GM23338 (cell line): Measurements from ENCODE around the gene ZNF333. TPM values are rescaled to one million over a fixed set of nuclear protein-coding genes. Genes with fewer than 3 reads are reported as not detected.

Source experiments
- ATAC-seq: fragments of 200-7000 bp; cut with Tn5 transposase; 3 replicates; pipeline ENCODE4 v1.9.1; 2020
- DNase-seq: peaks from one replicate; pipeline ENCODE4 v3.0.0-alpha.2; 2015; ENCODE audit warnings: low spot score
- H2AFZ ChIP-seq: fragments of 200-600 bp; sonication (generic); 2 replicates; pipeline ENCODE4 v1.8.0; 2016; ENCODE audit warnings: antibody characterized with exemption, mild to moderate bottlenecking, moderate library complexity
- H3F3A ChIP-seq: fragments of 200-600 bp; sonication (generic); replicated peaks from 2 replicates; pipeline ENCODE4 v1.8.0; 2017; ENCODE audit warnings: antibody characterized with exemption, mixed run types, low read depth
- H3K27ac ChIP-seq: fragments of 200-600 bp; sonication (generic); 2 replicates; pipeline ENCODE4 v1.6.1; 2016; ENCODE audit warnings: low read depth
- H3K27me3 ChIP-seq: fragments of 200-600 bp; sonication (generic); 2 replicates; pipeline ENCODE4 v1.8.0; 2016; ENCODE audit warnings: mild to moderate bottlenecking, mixed run types, moderate library complexity; ENCODE audit not compliant: insufficient read depth
- H3K36me3 ChIP-seq: fragments of 200-600 bp; sonication (generic); 2 replicates; pipeline ENCODE4 v1.8.0; 2016; ENCODE audit warnings: mild to moderate bottlenecking; ENCODE audit not compliant: insufficient read depth
- H3K4me1 ChIP-seq: fragments of 200-600 bp; sonication (generic); 2 replicates; pipeline ENCODE4 v1.8.0; 2016; ENCODE audit warnings: mild to moderate bottlenecking, moderate library complexity; ENCODE audit not compliant: insufficient read depth
- H3K4me2 ChIP-seq: fragments of 200-600 bp; sonication (generic); 2 replicates; pipeline ENCODE4 v1.7.1; 2017; ENCODE audit warnings: mixed run types
- H3K4me3 ChIP-seq: fragments of 200-600 bp; sonication (generic); 2 replicates; pipeline ENCODE4 v1.6.1; 2016; ENCODE audit warnings: mixed run types
- H3K79me2 ChIP-seq: fragments of 200-600 bp; sonication (generic); replicated peaks from 2 replicates; pipeline ENCODE4 v1.8.0; 2017; ENCODE audit warnings: mild to moderate bottlenecking; ENCODE audit not compliant: insufficient read depth
- H3K9me2 ChIP-seq: fragments of 200-600 bp; sonication (generic); 2 replicates; pipeline ENCODE4 v1.8.0; 2017; ENCODE audit not compliant: insufficient read depth
- H4K20me1 ChIP-seq: fragments of 200-600 bp; sonication (generic); replicated peaks from 2 replicates; pipeline ENCODE4 v1.8.0; 2017; ENCODE audit warnings: mild to moderate bottlenecking; ENCODE audit not compliant: insufficient read depth
- H3K27ac Mint-ChIP-seq: 2 replicates; pipeline ENCODE4 v1.8.0; 2020; ENCODE audit warnings: inconsistent platforms, mild to moderate bottlenecking, moderate library complexity, mixed read lengths
- H3K27me3 Mint-ChIP-seq: 3 replicates; pipeline ENCODE4 v1.8.0; 2022; ENCODE audit warnings: low read depth, mild to moderate bottlenecking, moderate library complexity, mixed read lengths, inconsistent platforms; ENCODE audit not compliant: insufficient read depth, poor library complexity
- H3K36me3 Mint-ChIP-seq: 3 replicates; pipeline ENCODE4 v1.8.0; 2021; ENCODE audit warnings: low read depth, mild to moderate bottlenecking, inconsistent platforms, moderate library complexity, mixed read lengths
- H3K4me1 Mint-ChIP-seq: 3 replicates; pipeline ENCODE4 v1.8.0; 2020; ENCODE audit warnings: mild to moderate bottlenecking, inconsistent platforms, mixed read lengths
- H3K4me3 Mint-ChIP-seq: 3 replicates; pipeline ENCODE4 v1.8.0; 2021; ENCODE audit warnings: moderate library complexity, mild to moderate bottlenecking, inconsistent platforms, mixed read lengths
- H3K9me3 Mint-ChIP-seq: 3 replicates; pipeline ENCODE4 v1.8.0; 2020; ENCODE audit warnings: moderate library complexity, mild to moderate bottlenecking, inconsistent platforms, mixed read lengths
- CREB1 ChIP-seq: fragments of 250-450 bp; sonication (Bioruptor Pico); IDR thresholded peaks from 2 replicates; pipeline ENCODE4 v1.5.0; 2020; ENCODE audit warnings: low read depth, mild to moderate bottlenecking, moderate library complexity
- EZH2 ChIP-seq: fragments of 200-600 bp; sonication (generic); IDR thresholded peaks from one replicate; pipeline ENCODE4 v1.8.0; 2017; ENCODE audit warnings: antibody characterized with exemption, mild to moderate bottlenecking, low read depth; ENCODE audit not compliant: unreplicated experiment
- EZH2phosphoT487 ChIP-seq: fragments of 200-600 bp; sonication (generic); IDR thresholded peaks from one replicate; pipeline ENCODE4 v1.8.1; 2018; ENCODE audit warnings: antibody characterized with exemption; ENCODE audit not compliant: unreplicated experiment
- JUNB ChIP-seq: IDR thresholded peaks from one replicate; pipeline ENCODE4 v1.6.1; 2016; ENCODE audit warnings: antibody characterized with exemption; ENCODE audit not compliant: unreplicated experiment
- NANOG ChIP-seq: IDR thresholded peaks from 2 replicates; pipeline ENCODE4 v1.6.1; 2016; ENCODE audit warnings: antibody characterized with exemption, borderline replicate concordance
- POLR2AphosphoS5 ChIP-seq: IDR thresholded peaks from 2 replicates; pipeline ENCODE4 v1.6.1; 2016; ENCODE audit warnings: antibody characterized with exemption, low read depth
- STAT1 ChIP-seq: IDR thresholded peaks from one replicate; pipeline ENCODE4 v1.6.1; 2016; ENCODE audit warnings: antibody characterized with exemption; ENCODE audit not compliant: unreplicated experiment
- ZNF114 ChIP-seq: fragments of 250-450 bp; sonication (Bioruptor Pico); IDR thresholded peaks from 2 replicates; pipeline ENCODE4 v1.5.0; 2020; ENCODE audit warnings: mild to moderate bottlenecking, moderate library complexity
- ZNF331 ChIP-seq: fragments of 250-450 bp; sonication (Bioruptor Pico); IDR thresholded peaks from 2 replicates; pipeline ENCODE4 v1.5.0; 2020; ENCODE audit warnings: low read depth, mild to moderate bottlenecking, moderate library complexity
- polyA plus RNA-seq: library from polyadenylated mRNA; unstranded; fragments of >200 nt; fragmentation: Nextera tagmentation; extraction: Ambion mirVana; gene quantifications from 2 replicates; pipeline ENCODE4 v1.2.1, GENCODE V29; 2016
- total RNA-seq: library from RNA; depleted of rRNA; stranded (reverse); fragments of >200 nt; shearing (Covaris generic); gene quantifications from 2 replicates; pipeline ENCODE4 v1.2.3, GENCODE V29; 2014
- TF ChIP-seq, protein P1 (sequence below): fragments of 250-450 bp; sonication (Bioruptor Pico); IDR thresholded peaks from 2 replicates; pipeline ENCODE4 v1.5.0; 2020; ENCODE audit warnings: mild to moderate bottlenecking, moderate library complexity
- TF ChIP-seq, protein P2 (sequence below): IDR thresholded peaks from 2 replicates; pipeline ENCODE4 v1.6.1; 2016; ENCODE audit warnings: antibody characterized with exemption
- TF ChIP-seq, protein P3 (sequence below), 2 experiments: fragments of 200-600 bp in 1 of 2; sonication (generic) in 1 of 2; conservative IDR thresholded peaks; 2 replicates each; pipeline versions ENCODE4 v1.5.1 to v1.6.1; 2016 to 2017; ENCODE audit warnings: antibody characterized with exemption in 2 of 2, low read depth in 2 of 2, mild to moderate bottlenecking in 2 of 2, moderate library complexity in 1 of 2
- TF ChIP-seq, protein P4 (sequence below): IDR thresholded peaks from one replicate; pipeline ENCODE4 v1.6.1; 2018; ENCODE audit warnings: antibody characterized with exemption; ENCODE audit not compliant: unreplicated experiment

Gene ZNF333
- total and polyA plus RNA-seq, 2 experiments from 2014 or later, result 7.2 to 21.6 TPM

DNA sequence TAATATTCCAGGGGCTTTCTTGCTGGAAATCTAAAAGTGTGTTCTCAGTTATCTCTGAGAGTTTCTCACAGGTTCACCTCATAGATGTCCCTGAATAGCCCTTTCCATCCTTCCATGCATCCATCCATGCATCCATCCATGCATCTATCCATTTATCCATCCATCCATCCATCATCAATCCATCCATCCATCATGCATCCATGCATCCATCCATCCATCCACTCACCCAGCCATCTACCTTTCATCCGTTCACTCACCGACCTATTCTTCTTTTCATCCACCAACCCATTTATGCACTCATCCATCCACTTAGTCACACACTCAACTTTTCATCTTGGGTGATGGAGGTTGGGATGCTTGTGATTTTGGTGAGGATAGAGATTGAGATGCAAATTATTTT lies 7.8 kb upstream of the ZNF333 start:
- Mint-ChIP-seq H3K9me3 (peaks cover 17% of the 10 kb centered on the region), H3K4me3 (no peak overlapping the region), H3K27ac (no peak overlapping the region), H3K4me1 (no peaks in the 10 kb centered on the region), H3K36me3 (no peaks in the 10 kb centered on the region), H3K27me3 (peaks cover 4% of the 10 kb centered on the region)
- Histone ChIP-seq H3K36me3 (no peaks in the 10 kb centered on the region), H3K27me3 (no peaks in the 10 kb centered on the region), H3K9me2 (peaks cover 6% of the 10 kb centered on the region), H3F3A (no peaks in the 10 kb centered on the region), H3K27ac (no peak overlapping the region), H3K4me2 (no peak overlapping the region), H3K4me1 (no peaks in the 10 kb centered on the region), H4K20me1 (no peaks in the 10 kb centered on the region), H2AFZ (no peak overlapping the region), H3K79me2 (no peaks in the 10 kb centered on the region), H3K4me3 (no peak overlapping the region)
- no peak for DNase-seq
- no peak for ATAC-seq
- TF ChIP-seq NANOG, result no peak
- TF ChIP-seq, protein P1, sequence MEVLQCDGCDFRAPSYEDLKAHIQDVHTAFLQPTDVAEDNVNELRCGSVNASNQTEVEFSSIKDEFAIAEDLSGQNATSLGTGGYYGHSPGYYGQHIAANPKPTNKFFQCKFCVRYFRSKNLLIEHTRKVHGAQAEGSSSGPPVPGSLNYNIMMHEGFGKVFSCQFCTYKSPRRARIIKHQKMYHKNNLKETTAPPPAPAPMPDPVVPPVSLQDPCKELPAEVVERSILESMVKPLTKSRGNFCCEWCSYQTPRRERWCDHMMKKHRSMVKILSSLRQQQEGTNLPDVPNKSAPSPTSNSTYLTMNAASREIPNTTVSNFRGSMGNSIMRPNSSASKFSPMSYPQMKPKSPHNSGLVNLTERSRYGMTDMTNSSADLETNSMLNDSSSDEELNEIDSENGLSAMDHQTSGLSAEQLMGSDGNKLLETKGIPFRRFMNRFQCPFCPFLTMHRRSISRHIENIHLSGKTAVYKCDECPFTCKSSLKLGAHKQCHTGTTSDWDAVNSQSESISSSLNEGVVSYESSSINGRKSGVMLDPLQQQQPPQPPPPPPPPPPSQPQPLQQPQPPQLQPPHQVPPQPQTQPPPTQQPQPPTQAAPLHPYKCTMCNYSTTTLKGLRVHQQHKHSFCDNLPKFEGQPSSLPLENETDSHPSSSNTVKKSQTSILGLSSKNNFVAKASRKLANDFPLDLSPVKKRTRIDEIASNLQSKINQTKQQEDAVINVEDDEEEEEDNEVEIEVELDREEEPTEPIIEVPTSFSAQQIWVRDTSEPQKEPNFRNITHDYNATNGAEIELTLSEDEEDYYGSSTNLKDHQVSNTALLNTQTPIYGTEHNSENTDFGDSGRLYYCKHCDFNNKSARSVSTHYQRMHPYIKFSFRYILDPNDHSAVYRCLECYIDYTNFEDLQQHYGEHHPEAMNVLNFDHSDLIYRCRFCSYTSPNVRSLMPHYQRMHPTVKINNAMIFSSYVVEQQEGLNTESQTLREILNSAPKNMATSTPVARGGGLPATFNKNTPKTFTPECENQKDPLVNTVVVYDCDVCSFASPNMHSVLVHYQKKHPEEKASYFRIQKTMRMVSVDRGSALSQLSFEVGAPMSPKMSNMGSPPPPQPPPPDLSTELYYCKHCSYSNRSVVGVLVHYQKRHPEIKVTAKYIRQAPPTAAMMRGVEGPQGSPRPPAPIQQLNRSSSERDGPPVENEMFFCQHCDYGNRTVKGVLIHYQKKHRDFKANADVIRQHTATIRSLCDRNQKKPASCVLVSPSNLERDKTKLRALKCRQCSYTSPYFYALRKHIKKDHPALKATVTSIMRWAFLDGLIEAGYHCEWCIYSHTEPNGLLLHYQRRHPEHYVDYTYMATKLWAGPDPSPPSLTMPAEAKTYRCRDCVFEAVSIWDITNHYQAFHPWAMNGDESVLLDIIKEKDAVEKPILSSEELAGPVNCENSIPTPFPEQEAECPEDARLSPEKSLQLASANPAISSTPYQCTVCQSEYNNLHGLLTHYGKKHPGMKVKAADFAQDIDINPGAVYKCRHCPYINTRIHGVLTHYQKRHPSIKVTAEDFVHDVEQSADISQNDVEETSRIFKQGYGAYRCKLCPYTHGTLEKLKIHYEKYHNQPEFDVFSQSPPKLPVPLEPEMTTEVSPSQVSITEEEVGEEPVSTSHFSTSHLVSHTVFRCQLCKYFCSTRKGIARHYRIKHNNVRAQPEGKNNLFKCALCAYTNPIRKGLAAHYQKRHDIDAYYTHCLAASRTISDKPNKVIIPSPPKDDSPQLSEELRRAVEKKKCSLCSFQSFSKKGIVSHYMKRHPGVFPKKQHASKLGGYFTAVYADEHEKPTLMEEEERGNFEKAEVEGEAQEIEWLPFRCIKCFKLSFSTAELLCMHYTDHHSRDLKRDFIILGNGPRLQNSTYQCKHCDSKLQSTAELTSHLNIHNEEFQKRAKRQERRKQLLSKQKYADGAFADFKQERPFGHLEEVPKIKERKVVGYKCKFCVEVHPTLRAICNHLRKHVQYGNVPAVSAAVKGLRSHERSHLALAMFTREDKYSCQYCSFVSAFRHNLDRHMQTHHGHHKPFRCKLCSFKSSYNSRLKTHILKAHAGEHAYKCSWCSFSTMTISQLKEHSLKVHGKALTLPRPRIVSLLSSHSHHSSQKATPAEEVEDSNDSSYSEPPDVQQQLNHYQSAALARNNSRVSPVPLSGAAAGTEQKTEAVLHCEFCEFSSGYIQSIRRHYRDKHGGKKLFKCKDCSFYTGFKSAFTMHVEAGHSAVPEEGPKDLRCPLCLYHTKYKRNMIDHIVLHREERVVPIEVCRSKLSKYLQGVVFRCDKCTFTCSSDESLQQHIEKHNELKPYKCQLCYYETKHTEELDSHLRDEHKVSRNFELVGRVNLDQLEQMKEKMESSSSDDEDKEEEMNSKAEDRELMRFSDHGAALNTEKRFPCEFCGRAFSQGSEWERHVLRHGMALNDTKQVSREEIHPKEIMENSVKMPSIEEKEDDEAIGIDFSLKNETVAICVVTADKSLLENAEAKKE, result no peak
- no peak for TF ChIP-seq ZNF331 (CRISPR knock-in tag)
- no peak for TF ChIP-seq CREB1
- TF ChIP-seq, protein P2, sequence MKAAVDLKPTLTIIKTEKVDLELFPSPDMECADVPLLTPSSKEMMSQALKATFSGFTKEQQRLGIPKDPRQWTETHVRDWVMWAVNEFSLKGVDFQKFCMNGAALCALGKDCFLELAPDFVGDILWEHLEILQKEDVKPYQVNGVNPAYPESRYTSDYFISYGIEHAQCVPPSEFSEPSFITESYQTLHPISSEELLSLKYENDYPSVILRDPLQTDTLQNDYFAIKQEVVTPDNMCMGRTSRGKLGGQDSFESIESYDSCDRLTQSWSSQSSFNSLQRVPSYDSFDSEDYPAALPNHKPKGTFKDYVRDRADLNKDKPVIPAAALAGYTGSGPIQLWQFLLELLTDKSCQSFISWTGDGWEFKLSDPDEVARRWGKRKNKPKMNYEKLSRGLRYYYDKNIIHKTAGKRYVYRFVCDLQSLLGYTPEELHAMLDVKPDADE, result no peak
- TF ChIP-seq EZH2, result no peak
- TF ChIP-seq, protein P3, sequence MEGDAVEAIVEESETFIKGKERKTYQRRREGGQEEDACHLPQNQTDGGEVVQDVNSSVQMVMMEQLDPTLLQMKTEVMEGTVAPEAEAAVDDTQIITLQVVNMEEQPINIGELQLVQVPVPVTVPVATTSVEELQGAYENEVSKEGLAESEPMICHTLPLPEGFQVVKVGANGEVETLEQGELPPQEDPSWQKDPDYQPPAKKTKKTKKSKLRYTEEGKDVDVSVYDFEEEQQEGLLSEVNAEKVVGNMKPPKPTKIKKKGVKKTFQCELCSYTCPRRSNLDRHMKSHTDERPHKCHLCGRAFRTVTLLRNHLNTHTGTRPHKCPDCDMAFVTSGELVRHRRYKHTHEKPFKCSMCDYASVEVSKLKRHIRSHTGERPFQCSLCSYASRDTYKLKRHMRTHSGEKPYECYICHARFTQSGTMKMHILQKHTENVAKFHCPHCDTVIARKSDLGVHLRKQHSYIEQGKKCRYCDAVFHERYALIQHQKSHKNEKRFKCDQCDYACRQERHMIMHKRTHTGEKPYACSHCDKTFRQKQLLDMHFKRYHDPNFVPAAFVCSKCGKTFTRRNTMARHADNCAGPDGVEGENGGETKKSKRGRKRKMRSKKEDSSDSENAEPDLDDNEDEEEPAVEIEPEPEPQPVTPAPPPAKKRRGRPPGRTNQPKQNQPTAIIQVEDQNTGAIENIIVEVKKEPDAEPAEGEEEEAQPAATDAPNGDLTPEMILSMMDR (conservative IDR thresholded peaks at IDR 0.05; ENCODE audit: low read depth in 2 of 2), result no peak
- TF ChIP-seq JUNB, result no peak
- TF ChIP-seq, protein P4, sequence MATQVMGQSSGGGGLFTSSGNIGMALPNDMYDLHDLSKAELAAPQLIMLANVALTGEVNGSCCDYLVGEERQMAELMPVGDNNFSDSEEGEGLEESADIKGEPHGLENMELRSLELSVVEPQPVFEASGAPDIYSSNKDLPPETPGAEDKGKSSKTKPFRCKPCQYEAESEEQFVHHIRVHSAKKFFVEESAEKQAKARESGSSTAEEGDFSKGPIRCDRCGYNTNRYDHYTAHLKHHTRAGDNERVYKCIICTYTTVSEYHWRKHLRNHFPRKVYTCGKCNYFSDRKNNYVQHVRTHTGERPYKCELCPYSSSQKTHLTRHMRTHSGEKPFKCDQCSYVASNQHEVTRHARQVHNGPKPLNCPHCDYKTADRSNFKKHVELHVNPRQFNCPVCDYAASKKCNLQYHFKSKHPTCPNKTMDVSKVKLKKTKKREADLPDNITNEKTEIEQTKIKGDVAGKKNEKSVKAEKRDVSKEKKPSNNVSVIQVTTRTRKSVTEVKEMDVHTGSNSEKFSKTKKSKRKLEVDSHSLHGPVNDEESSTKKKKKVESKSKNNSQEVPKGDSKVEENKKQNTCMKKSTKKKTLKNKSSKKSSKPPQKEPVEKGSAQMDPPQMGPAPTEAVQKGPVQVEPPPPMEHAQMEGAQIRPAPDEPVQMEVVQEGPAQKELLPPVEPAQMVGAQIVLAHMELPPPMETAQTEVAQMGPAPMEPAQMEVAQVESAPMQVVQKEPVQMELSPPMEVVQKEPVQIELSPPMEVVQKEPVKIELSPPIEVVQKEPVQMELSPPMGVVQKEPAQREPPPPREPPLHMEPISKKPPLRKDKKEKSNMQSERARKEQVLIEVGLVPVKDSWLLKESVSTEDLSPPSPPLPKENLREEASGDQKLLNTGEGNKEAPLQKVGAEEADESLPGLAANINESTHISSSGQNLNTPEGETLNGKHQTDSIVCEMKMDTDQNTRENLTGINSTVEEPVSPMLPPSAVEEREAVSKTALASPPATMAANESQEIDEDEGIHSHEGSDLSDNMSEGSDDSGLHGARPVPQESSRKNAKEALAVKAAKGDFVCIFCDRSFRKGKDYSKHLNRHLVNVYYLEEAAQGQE, result no peak
- no peak for TF ChIP-seq STAT1
- TF ChIP-seq POLR2AphosphoS5, result no peak
- TF ChIP-seq ZNF114, result no peak
- no peak for TF ChIP-seq EZH2phosphoT487
